GM18907 (cell line): Measurements from ENCODE around the gene ZBTB39.
"Not testable (repeated sequence)": the region's sequence is repeated elsewhere in the genome, so short reads cannot be mapped to it uniquely, and the experiment has no call there.

Experiments used
- ATAC-seq: cut with Tn5 transposase; IDR thresholded peaks from one replicate; pipeline ENCODE4 v1.9.1; 2021; ENCODE audit warnings: mild to moderate bottlenecking, moderate library complexity; ENCODE audit not compliant: unreplicated experiment

The ZBTB39 gene

DNA sequence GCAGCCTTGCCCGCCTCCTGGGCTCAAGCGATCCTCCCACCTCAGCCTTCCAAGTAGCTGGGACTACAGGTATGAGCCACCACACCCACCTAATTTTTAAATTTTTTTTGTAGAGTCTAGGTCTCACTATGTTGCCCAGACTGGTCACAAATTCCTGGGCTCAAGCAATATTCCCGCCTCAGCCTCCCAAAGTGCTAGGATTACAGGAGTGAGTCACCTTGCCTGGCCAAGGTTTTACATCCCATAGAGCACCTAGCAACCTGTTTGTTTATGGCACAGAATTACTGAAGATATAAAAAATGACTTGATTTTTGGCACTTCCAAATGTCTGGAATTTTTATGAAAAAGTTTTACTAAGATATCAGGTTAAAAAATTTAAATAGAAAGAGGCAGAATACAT, 27.1 kb upstream of the ZBTB39 start:
- ATAC-seq = no peak

DNA sequence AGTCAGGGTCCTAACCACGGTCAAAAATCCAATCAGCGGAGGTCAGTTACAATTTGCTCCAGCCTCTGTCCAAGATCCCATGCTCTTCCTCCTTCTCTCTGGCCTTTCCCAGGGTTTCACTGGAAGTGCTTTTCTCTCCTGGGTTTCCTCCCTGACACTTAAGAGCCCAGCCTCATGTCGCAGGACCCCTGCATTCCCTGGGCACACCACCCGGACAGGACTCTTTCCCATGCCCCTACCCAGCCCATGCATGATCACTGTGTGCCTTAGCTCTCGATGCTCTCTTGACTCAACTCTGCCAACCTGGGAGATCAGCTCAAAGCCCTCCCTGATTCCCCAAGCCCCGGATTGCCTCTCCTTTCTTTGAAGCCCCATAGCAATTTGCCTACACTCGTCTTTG, 25.4 kb upstream of the ZBTB39 start:
- ATAC-seq = no peak

DNA sequence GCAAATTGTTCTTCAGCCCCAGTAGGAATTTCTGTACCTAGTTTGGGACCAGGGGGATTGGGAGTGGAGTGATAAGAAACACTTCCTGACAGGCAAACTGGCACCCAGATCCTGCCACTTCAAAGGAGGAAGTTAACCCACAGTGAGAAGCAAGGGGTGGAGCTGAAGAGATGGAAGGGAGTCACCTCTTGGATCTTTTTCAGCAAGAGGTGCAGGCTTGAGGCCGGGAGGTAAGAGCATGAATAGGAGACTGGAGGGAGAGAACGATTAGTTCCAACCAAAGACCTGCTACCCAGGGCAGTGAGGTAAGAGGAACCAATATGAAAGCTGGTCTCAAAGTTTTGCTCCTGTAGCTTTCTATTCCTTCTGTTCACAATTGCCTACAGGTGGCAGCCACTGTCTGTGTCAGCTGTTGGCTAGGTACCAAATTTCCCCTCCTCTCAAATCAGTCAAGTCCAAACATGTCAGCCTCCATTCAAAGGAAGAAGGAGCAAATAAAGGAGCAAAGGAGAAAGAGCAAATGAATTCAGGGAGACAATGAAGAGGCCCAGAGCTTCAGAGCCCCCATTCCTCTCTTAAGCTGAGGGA, 24.9 kb upstream of the ZBTB39 start:
- ATAC-seq = peak; percentile 49

DNA sequence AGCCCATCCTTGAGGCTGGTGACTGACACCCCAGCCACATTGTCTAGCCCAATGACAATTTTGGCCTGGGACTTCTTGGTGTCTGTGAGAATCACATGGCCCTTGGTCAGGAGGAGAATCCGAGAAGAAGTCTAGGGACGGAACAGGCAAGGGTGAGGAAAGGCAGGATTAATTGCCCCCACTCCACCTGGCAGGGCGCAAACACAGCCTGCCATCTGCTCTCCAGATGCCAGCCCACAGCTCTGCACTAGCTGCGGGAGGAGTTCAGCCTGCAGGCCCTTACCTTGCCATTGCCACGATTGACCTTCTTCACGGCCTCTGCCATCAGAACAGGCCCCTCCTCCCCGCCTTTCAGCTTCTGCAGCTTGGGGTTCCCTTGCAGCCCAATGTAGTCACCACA, 23.1 kb upstream of the ZBTB39 start:
- ATAC-seq = no peak

DNA sequence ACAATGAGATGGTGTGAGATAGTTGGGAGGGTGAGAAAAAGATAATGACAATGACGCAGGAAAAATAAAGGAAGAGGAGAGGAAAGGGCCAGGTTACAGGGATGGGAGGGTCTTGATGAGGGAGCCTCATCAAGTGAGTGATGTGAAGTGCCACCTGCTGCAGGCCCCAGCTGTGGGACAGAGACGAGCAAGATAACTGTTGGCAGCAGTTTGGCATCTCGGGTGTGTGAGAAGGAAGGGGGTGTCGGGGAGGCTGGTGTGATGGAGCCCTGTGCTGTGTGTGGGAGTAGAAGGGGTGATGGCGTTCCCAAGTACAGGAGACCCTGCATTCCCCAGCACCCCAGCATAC, 21.4 kb upstream of the ZBTB39 start:
- no peak for ATAC-seq

DNA sequence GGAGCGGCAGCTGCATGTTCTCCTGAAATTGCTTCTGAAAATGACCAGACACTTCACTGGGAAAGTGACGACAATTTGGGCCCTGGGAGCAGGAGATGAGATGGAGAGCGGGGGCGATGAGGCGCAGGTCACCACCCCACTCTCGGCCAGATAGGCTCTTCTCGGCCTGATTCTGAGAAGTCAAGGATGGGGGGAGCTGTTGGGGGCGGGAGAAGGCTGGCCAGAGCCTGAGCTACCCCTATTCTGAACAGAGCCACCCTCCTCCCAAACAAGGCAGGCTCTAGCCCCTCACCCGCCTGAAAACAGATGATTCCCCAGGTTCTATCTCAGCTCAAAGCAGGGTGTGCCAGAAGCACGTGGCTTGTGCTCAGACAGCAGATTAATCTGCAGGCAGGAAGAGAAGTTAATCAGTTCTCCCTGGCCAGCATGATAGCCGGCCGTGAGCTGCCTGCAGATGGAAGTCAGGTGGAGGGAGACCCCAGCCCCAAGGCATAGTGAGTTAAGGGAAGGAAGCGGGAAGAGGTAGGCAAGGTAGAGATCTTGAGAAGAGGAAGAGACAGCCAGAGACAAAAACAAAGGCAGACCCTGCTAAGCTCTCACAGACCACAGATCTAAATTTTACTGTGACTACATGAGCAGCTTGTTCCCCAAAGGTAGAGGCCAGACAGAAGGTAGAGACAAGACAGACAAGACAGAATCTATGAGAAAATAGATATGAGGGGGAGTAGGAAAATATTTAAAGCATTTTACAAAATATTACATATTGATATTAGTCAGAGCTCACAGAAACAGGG, 20.9 kb upstream of the ZBTB39 start:
- ATAC-seq = no peak

DNA sequence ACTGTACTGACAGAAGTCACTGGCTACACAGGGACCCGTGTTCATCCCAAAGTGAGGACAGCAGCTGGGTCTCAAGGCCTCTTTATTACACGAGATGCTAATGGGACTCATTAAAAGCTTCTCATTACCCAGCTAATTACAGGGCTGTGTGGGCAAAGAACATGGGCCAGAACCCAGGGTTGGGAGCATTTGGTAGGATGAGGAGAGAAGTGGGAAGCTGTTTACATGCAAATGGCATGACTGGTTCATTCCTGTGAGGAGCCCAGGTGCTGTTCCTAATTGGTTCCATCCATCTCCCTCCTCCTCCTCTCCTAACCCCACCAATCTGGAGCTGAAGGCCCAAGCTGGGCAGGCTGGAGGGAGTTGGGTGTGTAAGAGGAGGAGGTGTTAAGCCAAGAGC, 18.9 kb upstream of the ZBTB39 start:
- no peak for ATAC-seq

DNA sequence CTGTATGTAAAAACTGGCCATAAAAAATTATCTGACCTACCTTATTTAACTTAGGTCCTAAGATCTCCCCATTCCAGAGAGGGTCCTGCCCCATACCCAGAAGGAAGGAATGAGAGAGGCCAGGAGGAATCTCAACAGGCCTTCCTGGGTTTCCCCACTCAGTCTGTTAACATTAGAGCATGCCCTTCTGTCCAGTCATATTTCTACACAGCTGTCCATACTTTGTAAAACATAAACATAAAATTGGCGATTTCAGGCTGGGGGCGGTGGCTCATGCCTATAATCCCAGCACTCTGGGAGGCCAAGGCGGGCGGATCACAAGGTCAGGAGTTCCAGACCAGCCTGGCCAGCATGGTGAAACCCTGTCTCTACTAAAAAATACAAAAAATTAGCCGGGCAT, 16.0 kb upstream of the ZBTB39 start:
- ATAC-seq = not testable (repeated sequence)

DNA sequence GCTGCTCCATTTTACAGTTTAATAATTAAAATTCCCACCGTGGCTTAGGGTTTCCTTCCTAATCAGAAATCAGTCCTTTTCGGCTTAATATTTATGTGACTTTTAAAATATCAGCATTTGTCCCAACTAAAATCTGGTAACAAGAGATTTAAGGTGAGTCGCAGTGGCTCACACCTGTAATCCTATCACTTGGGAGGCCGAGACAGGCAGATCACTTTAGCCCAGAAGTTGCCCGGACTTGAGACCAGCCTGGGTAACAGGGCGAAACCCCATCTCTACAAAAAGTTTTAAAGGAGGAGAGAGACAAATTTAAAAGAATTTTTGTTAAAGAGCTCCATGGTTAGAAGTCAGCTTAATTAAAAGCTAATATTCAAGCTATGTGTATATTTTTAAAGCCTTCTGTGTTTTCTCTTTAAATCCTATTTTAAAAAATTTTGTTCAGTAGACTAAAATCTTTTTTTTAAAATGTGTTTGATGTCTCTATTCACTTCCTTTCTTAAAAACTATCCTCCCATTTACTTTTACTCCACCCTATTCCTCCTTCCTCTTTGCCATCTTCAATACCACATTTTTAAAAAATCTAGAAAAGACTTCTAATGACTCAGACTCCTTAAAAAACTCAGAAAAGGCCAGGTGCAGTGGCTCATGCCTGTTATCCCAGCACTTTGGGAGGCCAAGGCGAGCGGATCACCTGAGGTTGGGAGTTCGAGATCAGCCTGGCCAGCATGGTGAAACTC, 13.8 kb upstream of the ZBTB39 start:
- ATAC-seq = no peak

DNA sequence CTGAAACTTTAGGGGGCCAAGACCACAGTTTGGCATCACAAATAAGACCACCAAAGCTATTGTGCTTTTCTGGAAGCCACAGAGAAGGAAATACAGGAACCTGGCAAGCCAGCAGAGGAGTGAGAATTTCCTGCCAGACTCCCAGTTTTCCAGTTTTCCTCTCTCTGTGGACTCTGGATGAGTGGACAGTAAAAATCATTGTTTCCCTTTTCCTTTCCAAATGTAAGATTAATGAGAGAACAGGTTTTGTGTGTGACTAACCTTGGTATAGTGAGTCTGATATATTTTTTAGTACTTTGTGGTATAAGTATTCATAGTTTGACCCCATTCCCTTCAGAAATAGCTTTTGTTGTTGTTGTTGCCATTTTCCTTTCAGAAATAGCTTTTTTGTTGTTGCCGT, 12.6 kb upstream of the ZBTB39 start:
- no peak for ATAC-seq

DNA sequence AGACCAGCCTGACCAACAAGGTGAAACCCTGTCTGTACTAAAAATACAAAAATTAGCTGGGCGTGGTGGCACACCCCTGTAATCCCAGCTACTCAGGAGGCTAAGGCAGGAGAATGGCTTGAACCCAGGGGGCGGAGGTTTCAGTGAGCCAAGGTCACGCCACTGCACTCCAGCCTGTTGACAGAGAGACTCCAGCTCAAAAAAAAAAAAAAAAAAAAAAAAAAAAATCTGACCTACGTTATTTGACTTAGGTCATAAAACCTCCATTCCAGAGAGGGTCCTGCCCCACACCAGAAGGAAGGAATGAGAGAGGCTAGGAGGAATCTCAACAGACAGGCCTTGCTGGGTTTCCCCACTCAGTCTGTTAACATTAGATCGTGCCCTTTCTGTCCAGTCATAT, 12.0 kb upstream of the ZBTB39 start:
- ATAC-seq = not testable (repeated sequence)

DNA sequence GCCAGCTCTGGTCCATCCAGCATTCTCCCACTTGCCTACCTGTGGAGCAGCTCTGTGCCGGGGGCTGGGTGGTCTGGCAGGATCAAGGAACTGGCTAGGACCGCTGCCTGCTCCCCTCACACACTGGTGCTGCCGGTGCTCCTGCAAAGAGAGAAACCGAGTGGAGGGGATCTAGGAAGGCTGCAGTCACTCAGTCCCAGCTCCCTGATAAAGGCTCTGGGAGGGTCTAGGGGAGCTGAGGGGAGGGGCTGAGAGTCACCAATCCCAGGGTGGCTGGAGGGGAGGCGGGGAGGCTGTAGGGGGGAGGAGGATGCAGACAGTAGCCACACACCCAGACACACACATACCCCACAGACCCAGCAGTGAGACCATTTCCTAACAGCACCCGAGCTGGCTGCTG, 10.0 kb upstream of the ZBTB39 start, which contains the start of gene TAC3:
TSS of gene TAC3 (minus strand) at position 182 of the 400 bp plus-strand sequence. CDS start 732 bp downstream, outside the sequence.
- ATAC-seq = no peak

DNA sequence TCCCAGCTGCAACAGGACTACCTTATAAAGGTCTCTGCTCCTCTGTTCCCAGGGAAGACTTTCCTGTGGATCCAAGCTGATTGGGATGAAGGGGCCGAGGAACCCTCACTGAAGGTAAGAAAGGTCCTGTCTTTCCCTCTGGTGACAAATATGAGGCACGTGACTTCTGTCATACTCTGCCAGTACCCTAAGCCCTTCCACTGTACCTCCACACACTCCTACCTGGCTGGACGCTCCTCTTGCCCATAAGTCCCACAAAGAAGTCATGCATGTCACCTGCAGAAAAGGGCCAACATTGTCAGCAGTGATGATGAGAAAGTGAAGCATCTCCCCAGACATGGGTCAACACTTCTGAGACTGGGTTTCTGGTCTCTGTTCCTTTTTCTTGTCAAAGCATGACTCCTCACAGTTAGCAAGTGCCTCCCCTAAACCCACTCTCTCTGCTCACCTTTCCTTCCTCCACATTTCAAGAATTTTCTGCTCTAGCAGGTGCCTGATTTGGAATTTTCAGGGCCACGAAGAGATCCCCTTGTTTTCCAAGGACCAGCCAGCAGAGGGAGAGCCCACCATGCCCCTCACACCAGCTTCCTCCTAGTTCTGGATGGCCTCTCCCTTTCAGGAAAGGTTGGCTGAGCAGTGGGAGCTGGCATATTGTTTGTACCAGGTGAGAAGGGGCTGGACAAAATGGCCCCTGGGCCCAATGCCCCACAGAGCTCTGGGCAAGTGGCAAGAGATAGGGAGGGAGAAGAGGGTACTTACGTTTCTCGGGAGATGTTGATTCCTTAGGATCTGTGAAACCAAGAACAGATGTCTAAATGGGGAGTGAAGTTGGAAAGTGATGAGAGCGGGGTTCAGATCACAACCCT, 6.5 kb upstream of the ZBTB39 start:
- ATAC-seq = peak; percentile 49

DNA sequence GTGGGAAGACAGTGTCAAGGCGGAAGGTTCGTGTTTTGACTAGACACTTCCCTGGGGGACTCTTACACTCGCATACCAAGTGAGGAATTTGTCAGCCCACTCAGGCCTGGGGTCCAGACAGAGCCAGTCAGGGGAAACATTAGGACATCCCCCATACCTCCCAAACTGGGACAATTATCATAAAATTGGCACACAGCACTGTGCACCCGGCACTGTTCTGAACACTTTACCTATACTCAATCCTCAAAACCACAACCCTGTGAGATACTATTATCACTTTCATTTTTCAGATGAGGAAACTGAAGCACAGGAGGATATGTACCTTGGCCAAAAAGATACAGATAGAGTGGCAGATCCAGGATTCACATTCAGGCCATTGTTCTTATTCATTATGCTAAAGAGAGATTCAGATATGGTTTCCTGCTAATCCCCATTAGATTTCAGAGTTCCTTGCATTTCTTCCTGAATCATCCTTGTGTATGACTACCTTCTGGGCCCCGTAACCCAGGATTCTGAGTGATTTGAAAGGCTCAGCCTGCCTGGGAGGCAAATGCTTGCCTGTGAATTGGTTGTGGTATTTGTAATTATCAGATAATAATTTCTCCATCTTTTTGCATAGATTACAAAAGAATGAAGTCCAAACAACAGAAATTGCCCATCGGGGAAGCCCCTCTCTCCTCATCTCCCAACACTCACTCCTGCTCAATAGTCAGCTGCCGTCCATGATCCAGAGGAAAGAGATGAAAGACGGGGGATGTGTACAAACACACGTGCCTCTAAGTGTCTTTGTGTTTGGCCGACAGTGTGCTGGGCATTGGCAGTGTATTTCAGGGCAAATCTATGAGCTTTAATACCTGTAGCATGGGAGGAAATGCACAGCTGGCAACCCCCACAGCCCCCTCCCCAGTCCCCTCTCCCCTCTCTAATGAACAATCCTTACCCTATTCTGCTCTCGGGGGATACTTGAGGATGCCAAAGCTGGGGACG, 5.4 kb upstream of the ZBTB39 start:
- ATAC-seq = peak; percentile 52

DNA sequence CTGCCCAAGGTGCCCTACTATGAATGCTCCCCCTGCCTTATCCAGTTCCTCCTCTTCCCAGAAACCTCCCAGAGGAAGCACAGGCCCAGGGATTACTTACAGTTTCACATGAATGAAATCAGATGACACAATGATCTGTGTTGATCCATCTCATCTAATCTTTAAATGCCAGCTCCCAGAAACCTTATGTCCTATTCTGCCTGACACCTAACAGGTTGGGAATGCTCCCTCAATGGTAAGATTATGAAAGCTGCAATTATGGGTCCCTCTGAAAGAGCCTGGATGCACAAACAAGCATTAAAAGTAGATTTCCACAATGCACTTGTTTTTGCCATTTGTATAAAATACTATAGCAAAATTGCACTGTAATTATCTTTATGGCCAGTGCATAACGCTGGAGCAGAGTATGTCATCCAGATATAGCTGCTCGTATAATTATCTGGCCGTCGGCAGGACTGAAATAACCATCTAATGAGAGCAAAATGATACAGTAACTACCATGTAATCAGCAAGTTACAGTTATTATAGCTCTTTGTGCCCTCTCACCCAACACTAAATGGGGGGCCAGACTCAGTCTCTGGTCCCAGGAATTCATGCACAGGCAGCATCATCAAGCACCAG, 4.4 kb upstream of the ZBTB39 start:
- ATAC-seq = no peak

DNA sequence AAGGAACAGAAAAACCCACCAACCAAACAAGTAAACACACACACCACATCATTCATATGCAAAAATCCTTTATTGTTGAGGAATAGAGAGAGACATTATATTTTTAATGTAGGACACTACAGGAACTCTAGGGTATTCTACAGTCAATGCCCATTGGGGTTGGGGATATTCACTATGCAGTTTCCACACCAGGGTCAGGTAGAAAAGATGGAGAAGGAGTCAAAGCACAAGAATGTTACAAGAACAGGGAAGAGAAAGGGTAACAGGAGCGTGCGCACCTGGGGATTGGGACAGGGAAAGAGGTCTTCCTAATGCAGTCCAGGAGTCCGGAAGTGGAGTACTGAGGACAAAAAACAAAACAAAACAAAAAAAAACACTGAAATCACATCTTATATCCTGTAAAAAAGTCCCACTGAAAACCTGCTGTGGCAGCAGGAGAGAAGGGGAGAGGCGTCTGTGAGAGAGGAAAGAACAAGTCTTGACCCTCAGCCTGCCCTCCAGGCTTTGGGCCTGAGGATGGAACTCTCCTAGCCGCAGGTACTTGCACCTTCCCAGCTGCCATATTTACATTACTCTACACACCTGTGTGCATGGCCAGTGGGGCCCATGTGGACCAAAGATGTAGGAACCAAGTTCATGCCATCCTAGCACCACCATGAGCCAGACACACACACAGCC, 3.7 kb upstream of the ZBTB39 start:
- no peak for ATAC-seq

DNA sequence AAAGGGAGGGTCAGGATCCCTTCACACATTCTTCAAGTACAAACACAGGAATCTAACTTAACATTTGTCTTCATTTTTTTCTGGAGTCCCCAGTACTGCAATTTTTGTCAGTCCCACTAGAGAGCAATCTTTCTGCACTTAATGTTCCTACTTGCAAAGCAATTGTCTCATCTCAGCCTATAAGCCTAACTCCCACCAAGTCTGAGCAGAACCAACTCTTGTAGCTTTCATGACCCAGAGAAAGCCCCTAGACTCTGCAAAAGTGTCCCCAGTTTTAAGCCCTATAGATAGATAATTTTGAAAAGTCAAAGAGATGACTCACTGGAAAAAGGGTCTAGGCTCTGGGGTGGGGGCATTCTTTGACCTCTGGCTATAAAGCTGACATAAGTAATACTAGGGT, 1.8 kb upstream of the ZBTB39 start:
- ATAC-seq = no peak

DNA sequence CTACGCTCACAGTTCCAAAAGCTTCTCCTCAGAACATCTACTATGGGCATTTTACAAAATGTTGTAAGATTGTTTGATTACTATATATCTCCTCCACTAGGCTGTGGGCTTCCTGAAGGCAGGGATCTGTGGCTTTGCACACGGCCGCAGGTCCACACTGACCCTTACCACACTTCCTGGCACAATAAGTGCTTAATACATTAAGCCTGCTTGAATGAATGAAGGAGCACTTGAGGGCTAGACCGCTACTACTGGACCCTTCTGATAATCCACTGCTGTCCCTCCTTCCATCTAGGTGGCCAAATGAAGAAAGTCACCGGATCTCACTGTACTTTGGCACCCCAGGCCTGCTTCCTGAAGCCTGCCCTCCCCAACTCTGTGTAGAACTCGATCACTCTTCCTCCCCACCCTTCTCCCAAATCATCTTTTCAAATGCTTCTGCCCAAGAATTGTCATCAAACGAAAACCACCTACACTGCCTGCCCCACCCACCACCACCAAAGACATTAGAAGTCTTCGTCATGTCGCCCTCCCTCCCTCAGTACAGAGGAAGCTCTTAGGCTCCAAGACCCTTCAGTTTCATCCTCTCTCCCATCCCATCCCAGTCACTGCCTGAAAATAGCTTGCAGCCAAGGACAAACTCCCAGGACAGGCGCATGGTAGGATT, 596 bp upstream of the ZBTB39 start:
- ATAC-seq = no peak
